PC-9 (cell line): ENCODE results near the gene NSG2.

ENCODE experiments used
- CTCF ChIP-seq: fragments of 200-600 bp; sonication (generic); conservative IDR thresholded peaks from 2 replicates; pipeline ENCODE4 v1.6.1; 2017; ENCODE audit warnings: mixed run types, antibody characterized with exemption, mild to moderate bottlenecking, moderate library complexity
- EZH2 ChIP-seq: fragments of 200-600 bp; sonication (generic); IDR thresholded peaks from 2 replicates; pipeline ENCODE4 v1.8.0; 2017; ENCODE audit warnings: antibody characterized with exemption, low read depth

GRCh38 chr5:174149426-174149825 lies 103.9 kb downstream of the NSG2 start:
- no peak for TF ChIP-seq CTCF
- TF ChIP-seq EZH2 = no peak
